ENCODE data around the gene KCTD1.

GRCh38 chr18:26536664-26537063, 11.7 kb downstream of the KCTD1 start:
- TF ChIP-seq CTCF (IDR thresholded peaks at IDR 0.05; ENCODE audit: poor library complexity) (no peak), EZH2 (IDR thresholded peaks at IDR 0.05; ENCODE audit: borderline replicate concordance) (no peak)
